Stimulated activated naive CD8-positive, alpha-beta T cell treated with anti-CD3 and anti-CD28 coated beads, Interleukin-15, Interleukin-2, amounts not matched to agents 100 ng/mL and 50 ng/mL, for 24 hours (primary cell): ENCODE results near the gene DPP10.
"Not testable (repeated sequence)": the region's sequence is repeated elsewhere in the genome, so short reads cannot be mapped to it uniquely, and the experiment has no call there.

Experiments used
- H3K27ac Mint-ChIP-seq: one replicate; pipeline ENCODE4 v1.8.0; 2021; ENCODE audit warnings: mild to moderate bottlenecking, mixed read lengths
- H3K27me3 Mint-ChIP-seq: one replicate; pipeline ENCODE4 v1.8.0; 2021; ENCODE audit warnings: mixed read lengths
- H3K36me3 Mint-ChIP-seq: one replicate; pipeline ENCODE4 v1.8.0; 2021; ENCODE audit warnings: low read depth, mixed read lengths
- H3K4me1 Mint-ChIP-seq: one replicate; pipeline ENCODE4 v1.8.0; 2021; ENCODE audit warnings: low read depth, mixed read lengths
- H3K4me3 Mint-ChIP-seq: one replicate; pipeline ENCODE4 v1.8.0; 2021; ENCODE audit warnings: mild to moderate bottlenecking, mixed read lengths
- H3K9me3 Mint-ChIP-seq: one replicate; pipeline ENCODE4 v1.8.0; 2021; ENCODE audit warnings: mixed read lengths

DPP10 gene

GRCh38 chr2:115071534-115071933 lies 629.1 kb downstream of the DPP10 start:
- Mint-ChIP-seq H3K36me3 (no peaks in the 10 kb centered on the region), H3K27ac (no peak overlapping the region), H3K4me1 (no peaks in the 10 kb centered on the region), H3K9me3 (peaks cover 4% of the 10 kb centered on the region), H3K27me3 (no peaks in the 10 kb centered on the region), H3K4me3 (no peak overlapping the region)

GRCh38 chr2:115075800-115076199 lies 633.4 kb downstream of the DPP10 start:
- Mint-ChIP-seq H3K9me3 (peaks cover 7% of the 10 kb centered on the region), H3K4me3 (no peak overlapping the region), H3K4me1 (no peaks in the 10 kb centered on the region), H3K36me3 (no peaks in the 10 kb centered on the region), H3K27ac (no peak overlapping the region), H3K27me3 (no peaks in the 10 kb centered on the region)

GRCh38 chr2:115077626-115078025 lies 635.2 kb downstream of the DPP10 start:
- Mint-ChIP-seq H3K4me1 (no peaks in the 10 kb centered on the region), H3K36me3 (no peaks in the 10 kb centered on the region), H3K4me3 (no peak overlapping the region), H3K9me3 (peaks cover 7% of the 10 kb centered on the region), H3K27me3 (no peaks in the 10 kb centered on the region), H3K27ac (no peak overlapping the region)

GRCh38 chr2:115083225-115083624 lies 640.8 kb downstream of the DPP10 start:
- no peaks in the 10 kb centered on the region for H3K36me3 Mint-ChIP-seq
- H3K4me3 Mint-ChIP-seq: no peak overlapping the region
- H3K4me1 Mint-ChIP-seq: no peaks in the 10 kb centered on the region
- peaks cover 3% of the 10 kb centered on the region for H3K9me3 Mint-ChIP-seq
- no peaks in the 10 kb centered on the region for H3K27me3 Mint-ChIP-seq
- no peak overlapping the region for H3K27ac Mint-ChIP-seq

GRCh38 chr2:115083711-115084110 lies 641.3 kb downstream of the DPP10 start:
- Mint-ChIP-seq H3K9me3 (peaks cover 3% of the 10 kb centered on the region), H3K4me3 (no peak overlapping the region), H3K27ac (no peak overlapping the region)

GRCh38 chr2:115084446-115084845 lies 642.0 kb downstream of the DPP10 start:
- H3K27me3 Mint-ChIP-seq: no peaks in the 10 kb centered on the region
- peaks cover 7% of the 10 kb centered on the region for H3K9me3 Mint-ChIP-seq
- H3K27ac Mint-ChIP-seq: no peak overlapping the region
- no peaks in the 10 kb centered on the region for H3K4me1 Mint-ChIP-seq
- H3K36me3 Mint-ChIP-seq: no peaks in the 10 kb centered on the region
- H3K4me3 Mint-ChIP-seq: no peak overlapping the region

More at GRCh38 chr2:115083711-115084110, 641.3 kb downstream of the DPP10 start:
- Mint-ChIP-seq H3K4me1 (no peaks in the 10 kb centered on the region), H3K27me3 (no peaks in the 10 kb centered on the region), H3K36me3 (no peaks in the 10 kb centered on the region)

GRCh38 chr2:115086051-115086620 lies 643.7 kb downstream of the DPP10 start:
- H3K4me3 Mint-ChIP-seq, H3K4me1 Mint-ChIP-seq, H3K27ac Mint-ChIP-seq, H3K36me3 Mint-ChIP-seq, H3K9me3 Mint-ChIP-seq, H3K27me3 Mint-ChIP-seq: not testable (repeated sequence)

- Mint-ChIP-seq H3K9me3 (peaks cover 5% of the 10 kb centered on the region), H3K36me3 (no peaks in the 10 kb centered on the region), H3K27ac (no peak overlapping the region), H3K4me3 (no peak overlapping the region), H3K4me1 (no peaks in the 10 kb centered on the region), H3K27me3 (no peaks in the 10 kb centered on the region)
These were observed 652.0 kb downstream of the DPP10 start for GRCh38 chr2:115094441-115094840.

GRCh38 chr2:115105966-115106365 lies 663.5 kb downstream of the DPP10 start:
- no peaks in the 10 kb centered on the region for H3K27me3 Mint-ChIP-seq
- no peaks in the 10 kb centered on the region for H3K36me3 Mint-ChIP-seq
- no peaks in the 10 kb centered on the region for H3K9me3 Mint-ChIP-seq
- no peak overlapping the region for H3K27ac Mint-ChIP-seq
- no peak overlapping the region for H3K4me3 Mint-ChIP-seq
- H3K4me1 Mint-ChIP-seq: no peaks in the 10 kb centered on the region

GRCh38 chr2:115115135-115115534 lies 672.7 kb downstream of the DPP10 start:
- Mint-ChIP-seq H3K27ac (no peak overlapping the region), H3K4me1 (no peaks in the 10 kb centered on the region), H3K27me3 (no peaks in the 10 kb centered on the region), H3K36me3 (no peaks in the 10 kb centered on the region), H3K4me3 (no peak overlapping the region), H3K9me3 (peaks cover 3% of the 10 kb centered on the region)

GRCh38 chr2:115118306-115118705 lies 675.9 kb downstream of the DPP10 start:
- no peaks in the 10 kb centered on the region for H3K4me1 Mint-ChIP-seq
- H3K4me3 Mint-ChIP-seq: no peak overlapping the region
- H3K36me3 Mint-ChIP-seq: no peaks in the 10 kb centered on the region
- H3K27me3 Mint-ChIP-seq: no peaks in the 10 kb centered on the region
- H3K9me3 Mint-ChIP-seq: peaks cover 3% of the 10 kb centered on the region
- H3K27ac Mint-ChIP-seq: no peak overlapping the region

- H3K36me3 Mint-ChIP-seq: no peaks in the 10 kb centered on the region
- no peak overlapping the region for H3K4me3 Mint-ChIP-seq
- H3K4me1 Mint-ChIP-seq: no peaks in the 10 kb centered on the region
- no peak overlapping the region for H3K27ac Mint-ChIP-seq
- no peaks in the 10 kb centered on the region for H3K27me3 Mint-ChIP-seq
- H3K9me3 Mint-ChIP-seq: peaks cover 3% of the 10 kb centered on the region
These were observed 676.6 kb downstream of the DPP10 start for GRCh38 chr2:115119086-115119485.

- Mint-ChIP-seq H3K27me3 (no peaks in the 10 kb centered on the region), H3K4me1 (no peaks in the 10 kb centered on the region), H3K4me3 (no peak overlapping the region), H3K36me3 (no peaks in the 10 kb centered on the region), H3K9me3 (no peaks in the 10 kb centered on the region), H3K27ac (no peak overlapping the region)
These were observed 680.3 kb downstream of the DPP10 start for GRCh38 chr2:115122701-115123100.

GRCh38 chr2:115124817-115125216 lies 682.4 kb downstream of the DPP10 start:
- Mint-ChIP-seq H3K27ac (no peak overlapping the region), H3K4me3 (no peak overlapping the region), H3K4me1 (no peaks in the 10 kb centered on the region), H3K9me3 (no peaks in the 10 kb centered on the region), H3K36me3 (no peaks in the 10 kb centered on the region), H3K27me3 (no peaks in the 10 kb centered on the region)

- Mint-ChIP-seq H3K9me3 (peaks cover 8% of the 10 kb centered on the region), H3K4me1 (no peaks in the 10 kb centered on the region), H3K27ac (no peak overlapping the region), H3K27me3 (no peaks in the 10 kb centered on the region), H3K4me3 (no peak overlapping the region), H3K36me3 (no peaks in the 10 kb centered on the region)
These were observed 687.1 kb downstream of the DPP10 start for GRCh38 chr2:115129536-115129935.

GRCh38 chr2:115160531-115161080 lies 718.2 kb downstream of the DPP10 start:
- no peaks in the 10 kb centered on the region for H3K9me3 Mint-ChIP-seq

More at GRCh38 chr2:115160531-115161080, 718.2 kb downstream of the DPP10 start:
- no peak overlapping the region for H3K27ac Mint-ChIP-seq
- peak overlapping the region; percentile 11 for H3K4me3 Mint-ChIP-seq
- H3K27me3 Mint-ChIP-seq: peaks cover 34% of the 10 kb centered on the region
- H3K4me1 Mint-ChIP-seq: peaks cover 4% of the 10 kb centered on the region
- H3K36me3 Mint-ChIP-seq: no peaks in the 10 kb centered on the region
